Adrenal gland (tissue), 12 donors: Measurements from ENCODE around the gene MAGI2. TPM values are rescaled to one million over a fixed set of nuclear protein-coding genes. Genes with fewer than 3 reads are reported as not detected.

Source experiments
- DNase-seq, 7 donors: peaks; one replicate each; pipeline ENCODE4 v3.0.0-alpha.2; 2019 to 2020
- H3K27ac ChIP-seq, 5 donors: fragments of 200-600 bp; sonication (generic) in 4 of 5; 1 replicate in 3 of 5; 2 replicates in 2 of 5; pipeline versions ENCODE4 v1.5.1 to v1.8.0; 2016 to 2020; ENCODE audit warnings: mild to moderate bottlenecking in 1 of 5
- H3K27me3 ChIP-seq: fragments of 200-600 bp; 2 replicates; pipeline ENCODE4 v1.8.0; 2021
- H3K36me3 ChIP-seq, 2 donors: fragments of 200-600 bp; replicated peaks in 1 of 2; 1 replicate in 1 of 2; 2 replicates in 1 of 2; pipeline versions ENCODE4 v1.5.1 to v1.8.0; 2018 to 2022
- H3K4me1 ChIP-seq, 2 donors: fragments of 200-600 bp; replicated peaks in 1 of 2; 1 replicate in 1 of 2; 2 replicates in 1 of 2; pipeline versions ENCODE4 v1.5.1 to v1.8.0; 2018 to 2021
- H3K4me3 ChIP-seq, 4 donors: fragments of 200-600 bp; sonication (generic) in 3 of 4; one replicate each; pipeline ENCODE4 v1.5.1; 2016 to 2018
- H3K9me3 ChIP-seq, 3 donors: fragments of 200-600 bp; sonication (generic) in 1 of 3; replicated peaks in 1 of 3; 1 replicate in 2 of 3; 2 replicates in 1 of 3; pipeline versions ENCODE4 v1.5.1 to v1.8.0; 2016 to 2021
- POLR2A ChIP-seq, 2 donors: fragments of 450-650 bp; IDR thresholded peaks; one replicate each; pipeline ENCODE4 v1.6.1; 2017; ENCODE audit warnings: antibody characterized with exemption in 2 of 2, mild to moderate bottlenecking in 2 of 2, moderate library complexity in 1 of 2
- WGBS, 4 donors: extraction: QIAGEN DNeasy Blood & Tissue Kit in 2 of 4; methylation state at CpG; one replicate each; pipeline versions ENCODE4 v1.1.5 to v1.1.7; 2013 to 2017; 5-methylcytosine and 5-hydroxymethylcytosine counted together
- intact Hi-C, 2 donors: fragments of 100-400 bp; cut with DNase I; formaldehyde crosslinking; loops; one replicate each; pipeline versions ENCODE4 v1.14.1 to v1.15.0; 2022 to 2023
- polyA plus RNA-seq, 3 donors: library from polyadenylated mRNA; stranded (reverse); fragments of 200-250 nt in 2 of 3; fragments of 350-450 nt in 1 of 3; fragmentation: Illumina TruSeq in 1 of 3; extraction: RNeasy Lipid Tissue Mini Kit (QIAGEN cat#74804) in 1 of 3; gene quantifications; one replicate each; pipeline ENCODE4 v1.2.3, GENCODE V29; 2013 to 2014
- total RNA-seq, 9 donors: library from RNA; depleted of rRNA in 4 of 9; stranded (reverse); fragments of >200 nt in 4 of 9; fragments of 120-200 nt in 1 of 9; fragmentation: NEBNext Ultra II Directional in 1 of 9; extraction: Animal tissue kit (Norgen Biotek cat#: 25700) in 1 of 9; gene quantifications; one replicate each; pipeline versions ENCODE4 v1.1.0 to v1.2.4, GENCODE V29; 2013 to 2023
- TF ChIP-seq, protein P1 (sequence below), 6 experiments: fragments of 450-650 bp in 4 of 6; fragments of 200-600 bp in 2 of 6; sonication (generic) in 1 of 6; IDR thresholded peaks; 1 replicate in 5 of 6; 2 replicates in 1 of 6; pipeline versions ENCODE4 v1.5.1 to v1.8.0; 2016 to 2021; ENCODE audit warnings: antibody characterized with exemption in 6 of 6, mild to moderate bottlenecking in 2 of 6, moderate library complexity in 1 of 6
- donor health status: healthy with polysubstance abuse.
- donor health status: Bipolar disorder and iron deficiency.
- donor health status: DM: yes; HTN: yes; CAD: no.
- donor health status: DM: no; HTN: no; CAD: no.
- donor health status: DM: no; HTN: no; CAD: no.
- donor health status: DM: yes; HTN: yes; CAD: no.

Gene MAGI2
- total and polyA plus RNA-seq, 12 donors, result 3.2 to 37.1 (median 17.1) TPM

DNA sequence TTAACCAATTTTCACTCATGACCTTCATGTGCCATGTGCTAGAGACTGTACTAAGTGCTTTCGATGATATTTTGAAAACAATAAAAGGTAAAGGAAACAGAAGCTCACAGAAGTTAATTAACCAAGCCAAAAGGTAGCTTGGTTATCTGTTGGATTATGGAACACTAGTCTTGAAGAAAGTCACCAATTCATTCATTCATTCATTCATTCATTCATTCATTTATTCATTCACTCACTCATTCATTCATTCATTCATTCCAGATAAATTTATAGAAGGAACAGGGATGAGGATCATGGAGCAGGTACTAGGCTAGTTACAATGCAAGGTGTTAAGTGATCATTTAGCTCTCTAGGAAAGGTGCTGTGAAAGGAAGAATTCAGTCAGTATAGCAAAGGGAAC, 322.8 kb downstream of the MAGI2 start:
- Histone ChIP-seq H3K9me3 (no peaks in the 10 kb centered on the region), H3K4me1 (no peaks in the 10 kb centered on the region), H3K27me3 (no peaks in the 10 kb centered on the region), H3K27ac (no peak overlapping the region), H3K4me3 (no peak overlapping the region), H3K36me3 (no peaks in the 10 kb centered on the region)
- WGBS, 4 donors, result 90 to 100% (median 94%) methylated on average over 1 of the region's 1 CpG
- no peak for DNase-seq
- TF ChIP-seq POLR2A (IDR thresholded peaks at IDR 0.05), result no peak
- TF ChIP-seq, protein P1, sequence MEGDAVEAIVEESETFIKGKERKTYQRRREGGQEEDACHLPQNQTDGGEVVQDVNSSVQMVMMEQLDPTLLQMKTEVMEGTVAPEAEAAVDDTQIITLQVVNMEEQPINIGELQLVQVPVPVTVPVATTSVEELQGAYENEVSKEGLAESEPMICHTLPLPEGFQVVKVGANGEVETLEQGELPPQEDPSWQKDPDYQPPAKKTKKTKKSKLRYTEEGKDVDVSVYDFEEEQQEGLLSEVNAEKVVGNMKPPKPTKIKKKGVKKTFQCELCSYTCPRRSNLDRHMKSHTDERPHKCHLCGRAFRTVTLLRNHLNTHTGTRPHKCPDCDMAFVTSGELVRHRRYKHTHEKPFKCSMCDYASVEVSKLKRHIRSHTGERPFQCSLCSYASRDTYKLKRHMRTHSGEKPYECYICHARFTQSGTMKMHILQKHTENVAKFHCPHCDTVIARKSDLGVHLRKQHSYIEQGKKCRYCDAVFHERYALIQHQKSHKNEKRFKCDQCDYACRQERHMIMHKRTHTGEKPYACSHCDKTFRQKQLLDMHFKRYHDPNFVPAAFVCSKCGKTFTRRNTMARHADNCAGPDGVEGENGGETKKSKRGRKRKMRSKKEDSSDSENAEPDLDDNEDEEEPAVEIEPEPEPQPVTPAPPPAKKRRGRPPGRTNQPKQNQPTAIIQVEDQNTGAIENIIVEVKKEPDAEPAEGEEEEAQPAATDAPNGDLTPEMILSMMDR (IDR thresholded peaks at IDR 0.05), result no peak
- intact Hi-C loops, result no loop called here

DNA sequence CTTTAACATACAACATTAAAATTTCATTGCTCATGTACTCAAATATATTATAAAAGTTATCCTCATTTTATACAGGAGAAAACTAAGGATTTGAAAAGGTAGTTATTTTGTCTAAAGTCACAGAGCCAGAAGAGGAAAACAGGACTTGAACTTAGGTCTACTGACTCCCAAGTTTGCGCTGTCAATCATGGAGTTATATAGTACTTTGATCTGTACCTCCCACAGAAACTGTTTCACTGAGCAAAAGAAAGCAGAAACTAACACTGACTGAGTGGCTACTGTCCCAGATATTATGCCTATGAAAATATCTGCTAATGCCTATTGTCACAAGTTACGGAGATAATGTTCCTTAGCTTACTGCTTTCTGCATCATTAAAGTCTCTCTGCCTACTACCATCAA, 329.1 kb downstream of the MAGI2 start:
- TF ChIP-seq, protein P1 (IDR thresholded peaks at IDR 0.05), result no peak
- TF ChIP-seq POLR2A (IDR thresholded peaks at IDR 0.05), result no peak
- no peaks in the 10 kb centered on the region for H3K9me3 ChIP-seq
- H3K27ac ChIP-seq, result no peak overlapping the region
- no peak overlapping the region for H3K4me3 ChIP-seq
- H3K4me1 ChIP-seq, result no peaks in the 10 kb centered on the region
- H3K27me3 ChIP-seq, result no peaks in the 10 kb centered on the region
- DNase-seq, result no peak
- intact Hi-C loops, result no loop called here
- WGBS, 4 donors, result 96 to 98% (median 97%) methylated on average over 2 of the region's 2 CpGs
- H3K36me3 ChIP-seq, result no peaks in the 10 kb centered on the region

DNA sequence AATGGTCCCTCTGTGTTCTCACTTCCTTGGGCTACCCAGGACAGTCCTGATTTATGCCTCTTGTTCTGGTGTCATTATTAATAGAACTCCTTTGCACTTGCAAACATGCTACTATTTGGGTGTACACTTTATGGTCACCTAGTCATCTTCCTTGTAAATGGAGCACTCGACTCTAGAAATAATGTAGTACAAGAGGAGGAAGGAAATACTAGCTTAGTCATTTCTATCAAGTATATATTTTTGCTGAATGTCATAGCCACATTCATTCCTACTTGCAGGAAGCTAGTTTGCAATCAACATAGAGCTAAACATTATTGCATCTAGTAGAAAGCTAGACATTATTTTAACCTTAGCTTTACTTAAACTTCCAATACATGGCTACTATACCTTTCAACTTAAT, 335.3 kb downstream of the MAGI2 start:
- no peaks in the 10 kb centered on the region for H3K9me3 ChIP-seq
- no peaks in the 10 kb centered on the region for H3K36me3 ChIP-seq
- H3K27me3 ChIP-seq, result no peaks in the 10 kb centered on the region
- WGBS, 4 donors, result 59 to 83% (median 71%) methylated on average over 1 of the region's 1 CpG
- no peak for DNase-seq
- H3K4me1 ChIP-seq, result no peaks in the 10 kb centered on the region
- H3K4me3 ChIP-seq, result no peak overlapping the region
- intact Hi-C loops, result no loop called here
- no peak overlapping the region for H3K27ac ChIP-seq
- TF ChIP-seq, protein P1 (IDR thresholded peaks at IDR 0.05), result no peak
- TF ChIP-seq POLR2A (IDR thresholded peaks at IDR 0.05), result no peak

DNA sequence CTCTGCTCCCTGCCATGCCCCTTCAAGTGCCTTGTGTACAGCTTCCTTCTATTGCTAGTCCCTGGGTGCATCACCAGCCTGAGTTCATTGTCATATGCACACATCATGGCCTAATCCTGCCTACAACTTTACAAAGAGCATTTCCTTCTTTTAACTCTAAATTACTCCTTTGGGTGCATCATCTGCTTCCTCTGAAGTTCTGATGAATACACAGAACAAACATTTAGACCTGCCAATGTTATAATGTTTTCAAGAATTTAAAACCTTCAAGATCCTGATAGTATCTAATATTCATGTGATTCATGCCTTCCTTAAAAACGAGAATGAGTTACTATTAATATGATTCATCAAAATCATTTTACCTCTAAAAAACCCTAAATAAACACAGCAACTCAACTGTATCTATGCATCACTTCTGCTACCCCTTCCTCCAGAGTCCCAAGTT, 357.1 kb downstream of the MAGI2 start:
- Histone ChIP-seq H3K9me3 (no peaks in the 10 kb centered on the region), H3K27me3 (no peaks in the 10 kb centered on the region), H3K4me1 (no peaks in the 10 kb centered on the region), H3K4me3 (no peak overlapping the region), H3K36me3 (no peaks in the 10 kb centered on the region), H3K27ac (no peak overlapping the region)
- intact Hi-C loops, result no loop called here
- TF ChIP-seq POLR2A (IDR thresholded peaks at IDR 0.05), result no peak
- TF ChIP-seq, protein P1 (IDR thresholded peaks at IDR 0.05), result no peak
- DNase-seq, result no peak
- 5 to 43% (median 18%) methylated on average over 1 of the region's 1 CpG for WGBS, 4 donors
